Prostate gland (tissue), 2 donors: Measurements from ENCODE around the gene MYL4.

Experiments
- CTCF ChIP-seq, 4 experiments: fragments of 200-600 bp in 2 of 4; fragments of 450-650 bp in 2 of 4; sonication (generic) in 2 of 4; IDR thresholded peaks; 1 replicate in 3 of 4; 2 replicates in 1 of 4; pipeline ENCODE4 v1.5.1; 2016 to 2019; ENCODE audit warnings: antibody characterized with exemption in 4 of 4, mild to moderate bottlenecking in 2 of 4, moderate library complexity in 2 of 4
- POLR2A ChIP-seq: fragments of 450-650 bp; IDR thresholded peaks from one replicate; pipeline ENCODE4 v1.6.1; 2016; ENCODE audit warnings: antibody characterized with exemption, mild to moderate bottlenecking
- POLR2AphosphoS5 ChIP-seq: sonication (generic); formaldehyde crosslinking; IDR thresholded peaks from one replicate; pipeline ENCODE4 v1.6.1; 2017; ENCODE audit warnings: antibody characterized with exemption

DNA sequence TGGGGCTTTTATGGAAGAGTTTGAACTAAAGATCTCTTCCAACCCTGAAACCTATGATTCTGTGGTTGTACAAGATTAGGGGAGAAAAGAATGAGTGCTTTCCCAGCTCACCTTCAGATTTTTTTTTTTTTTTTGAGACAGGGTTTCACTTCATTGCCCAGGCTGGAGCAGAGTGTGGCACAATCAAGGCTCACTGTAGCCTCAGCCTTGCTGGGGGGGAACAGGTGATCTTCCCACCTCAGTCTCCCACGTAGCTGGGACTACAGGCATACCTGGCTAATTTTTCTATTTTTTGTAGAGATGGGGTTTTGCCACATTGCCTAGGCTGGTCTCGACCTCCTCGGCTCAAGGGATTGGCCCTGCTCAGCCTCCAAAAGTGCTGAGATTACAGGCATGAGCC is 22.7 kb downstream of the MYL4 start:
- TF ChIP-seq POLR2A (no peak), POLR2AphosphoS5 (no peak), CTCF (IDR thresholded peaks at IDR 0.05) (no peak)
